Putamen (tissue), 1 donor: Measurements from ENCODE around the gene PGM1.
A peak's percentile ranks its signal among the peaks of the same experiment; 100 is the strongest.

Experiments
- DNase-seq: peaks from one replicate; pipeline ENCODE4 v3.0.0-alpha.2; 2016; ENCODE audit warnings: low spot score

PGM1 gene

GRCh38 chr1:63601061-63601460 lies 7.8 kb downstream of the PGM1 start:
- no peak for DNase-seq

DNA sequence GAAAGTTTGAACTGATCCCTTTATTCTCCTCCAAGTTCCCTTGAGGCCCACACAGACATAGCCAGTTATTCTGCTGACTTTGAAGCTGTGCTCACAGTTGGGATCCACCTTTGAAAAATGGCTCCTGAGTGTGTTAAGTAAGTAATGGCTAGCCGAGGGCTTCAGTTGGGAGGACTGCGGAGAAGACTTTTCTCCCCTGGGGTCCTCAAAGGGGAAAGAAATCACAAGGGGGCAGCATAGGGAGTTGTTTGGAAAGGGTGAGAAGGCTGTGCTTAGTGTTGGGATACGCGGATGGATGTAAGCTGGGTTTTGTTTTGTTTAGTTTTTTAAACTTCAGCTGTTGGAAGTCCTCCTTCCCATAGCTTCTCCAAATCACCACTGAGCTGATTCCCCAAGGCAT lies 8.3 kb downstream of the PGM1 start:
- DNase-seq = no peak

GRCh38 chr1:63601912-63602311 lies 8.7 kb downstream of the PGM1 start:
- no peak for DNase-seq

GRCh38 chr1:63602629-63603028 lies 9.4 kb downstream of the PGM1 start:
- no peak for DNase-seq

- no peak for DNase-seq
These were observed 10.6 kb downstream of the PGM1 start for GRCh38 chr1:63603810-63604209.

- DNase-seq = no peak
These were observed 14.1 kb downstream of the PGM1 start for GRCh38 chr1:63607322-63607721.

- DNase-seq = no peak
These were observed 18.0 kb downstream of the PGM1 start for GRCh38 chr1:63611231-63611630.

- DNase-seq = no peak
These were observed 19.4 kb downstream of the PGM1 start for GRCh38 chr1:63612564-63612963.

GRCh38 chr1:63612971-63613370 lies 19.8 kb downstream of the PGM1 start:
- no peak for DNase-seq

- peak; percentile 68 for DNase-seq
These were observed 22.7 kb downstream of the PGM1 start for GRCh38 chr1:63615768-63616420.

DNA sequence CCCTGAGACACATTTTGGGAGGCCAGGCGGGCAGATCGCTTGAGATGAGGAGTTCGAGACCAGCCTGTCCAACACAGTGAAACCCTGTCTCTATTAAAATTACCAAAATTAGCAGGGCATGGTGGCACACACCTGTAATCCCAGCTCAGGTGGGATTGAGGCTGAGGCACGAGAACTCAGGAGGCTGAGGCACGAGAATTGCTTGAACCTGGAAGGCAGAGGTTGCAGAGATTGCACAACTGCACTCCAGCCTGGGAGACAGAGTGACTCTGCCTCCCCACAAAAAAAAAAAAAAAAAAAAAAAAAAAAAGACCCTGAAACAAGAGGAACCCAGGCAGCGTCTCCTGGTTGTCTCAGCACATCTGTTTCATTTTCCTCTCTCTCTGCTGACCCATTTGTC lies 24.2 kb downstream of the PGM1 start:
- no peak for DNase-seq

- DNase-seq = no peak
These were observed 24.8 kb downstream of the PGM1 start for GRCh38 chr1:63618011-63618410.

GRCh38 chr1:63619558-63619957 lies 26.3 kb downstream of the PGM1 start:
- DNase-seq = no peak

DNA sequence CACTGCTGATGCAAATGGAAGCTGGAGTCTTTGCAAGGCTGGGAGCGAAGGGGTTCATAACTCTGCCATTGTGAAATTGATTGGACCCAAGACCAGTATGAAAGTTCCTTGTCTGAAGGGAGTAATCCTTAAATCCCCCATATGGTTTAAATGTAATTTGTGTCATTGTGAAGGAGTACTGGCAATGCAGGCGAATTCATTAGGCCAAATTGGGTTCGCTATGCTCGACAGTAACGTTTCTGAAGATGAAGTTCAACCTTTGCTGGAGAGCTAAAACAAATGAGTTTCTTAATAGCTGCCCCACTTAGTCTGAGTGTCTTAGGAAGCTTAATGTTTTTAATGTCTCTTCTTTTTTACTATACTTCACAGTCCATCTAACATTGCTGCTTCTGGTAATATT lies 27.5 kb downstream of the PGM1 start:
- no peak for DNase-seq

- no peak for DNase-seq
These were observed 27.9 kb downstream of the PGM1 start for GRCh38 chr1:63621075-63621474.

DNA sequence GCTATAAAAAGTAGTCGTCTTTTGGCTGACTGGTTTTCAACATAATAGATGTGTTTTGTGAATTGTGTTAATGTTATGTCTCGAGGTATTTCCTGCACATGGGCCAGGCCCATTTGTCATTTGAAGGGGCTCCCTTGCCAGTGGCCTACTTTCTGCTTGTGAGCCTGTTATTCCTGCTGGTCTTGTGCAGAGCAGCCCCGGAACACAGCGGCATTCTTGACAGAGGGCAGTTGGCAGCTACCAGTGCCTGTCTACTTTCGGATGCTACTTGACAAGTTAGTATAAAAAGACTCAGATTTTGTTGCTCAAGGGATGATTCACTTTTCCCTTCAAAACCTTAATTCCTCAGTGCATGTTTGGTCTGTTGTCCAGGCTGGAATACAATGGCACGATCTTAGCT lies 28.5 kb downstream of the PGM1 start:
- DNase-seq = peak; percentile 47

- DNase-seq = no peak
These were observed 29.8 kb downstream of the PGM1 start for GRCh38 chr1:63622849-63623566.

DNA sequence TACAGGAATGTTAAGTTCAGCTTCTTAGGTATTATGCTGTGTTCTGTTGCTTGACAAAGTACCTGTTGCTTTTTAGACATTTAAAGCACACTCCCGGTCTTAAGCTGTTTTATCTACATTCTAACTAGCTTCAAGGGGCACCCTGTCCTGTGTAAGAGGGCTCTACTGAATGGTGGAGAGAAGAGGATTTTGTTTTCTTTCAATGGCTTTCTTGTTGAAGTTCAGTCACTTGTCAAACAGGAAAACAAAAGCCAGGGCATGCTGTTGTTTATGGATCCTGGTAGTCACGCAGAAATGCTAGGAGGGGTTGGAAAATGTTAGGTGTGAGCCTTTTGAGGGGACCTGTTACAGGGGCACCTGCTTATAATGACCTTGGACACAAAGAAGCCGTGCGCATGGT lies 30.7 kb downstream of the PGM1 start:
- DNase-seq = no peak

GRCh38 chr1:63624911-63625310 lies 31.7 kb downstream of the PGM1 start:
- DNase-seq = no peak

- no peak for DNase-seq
These were observed 33.0 kb downstream of the PGM1 start for GRCh38 chr1:63626222-63626621.

DNA sequence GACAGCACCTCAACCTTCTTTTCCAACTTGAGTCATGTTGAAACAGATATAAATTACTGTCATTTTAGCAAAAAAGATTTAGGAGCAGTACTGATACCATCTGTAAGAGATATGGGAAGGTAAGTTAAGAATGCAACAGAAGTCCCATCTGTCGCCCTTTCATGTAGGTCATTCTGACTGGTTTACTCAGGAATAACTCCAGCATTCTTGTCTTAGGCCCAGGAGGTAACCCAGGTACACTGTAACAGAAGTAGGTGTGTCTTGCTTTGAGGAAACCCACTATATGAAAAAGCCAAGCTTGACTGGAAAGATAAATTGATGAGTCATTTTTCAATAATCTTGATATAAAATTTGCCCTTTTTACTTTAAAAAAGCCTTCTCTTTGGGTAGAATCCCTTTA lies 35.4 kb downstream of the PGM1 start:
- no peak for DNase-seq

DNA sequence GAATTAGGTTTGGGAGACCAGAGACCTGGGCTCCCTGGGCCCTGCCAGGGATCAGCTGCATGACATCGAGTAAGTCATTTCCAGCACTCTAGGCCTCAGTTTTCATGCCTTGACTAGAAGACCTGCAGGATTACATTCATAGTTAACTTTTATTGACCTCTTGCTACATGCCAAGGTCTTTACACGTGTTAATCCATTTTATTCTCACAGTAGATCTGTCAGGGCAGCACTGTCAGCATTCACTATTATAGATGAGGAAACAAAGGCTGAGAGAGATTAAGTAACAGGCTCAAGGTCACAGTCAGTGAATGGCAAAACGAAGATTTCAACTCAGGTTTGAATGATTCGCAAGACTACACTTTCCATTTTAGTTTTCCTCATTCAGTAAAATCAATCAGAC lies 37.0 kb downstream of the PGM1 start:
- DNase-seq = no peak

DNA sequence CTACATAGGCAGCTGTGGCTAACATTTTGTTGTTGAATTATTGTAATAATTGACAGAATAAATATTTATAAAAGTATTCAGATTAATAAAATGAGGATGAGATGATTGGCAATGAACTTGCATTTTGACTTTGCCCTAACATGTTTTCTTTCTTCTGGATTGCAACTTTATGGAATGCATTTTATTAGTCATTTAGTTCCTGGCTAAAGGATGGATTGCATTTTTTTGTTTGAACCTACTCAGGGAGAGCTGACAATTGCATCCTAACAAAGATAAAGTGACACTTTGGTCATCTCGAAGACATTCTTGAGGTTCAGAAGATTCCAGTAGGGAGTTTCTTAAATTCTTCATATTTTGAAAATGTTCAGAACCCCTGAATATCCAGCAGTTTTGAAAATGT lies 37.5 kb downstream of the PGM1 start:
- no peak for DNase-seq

DNA sequence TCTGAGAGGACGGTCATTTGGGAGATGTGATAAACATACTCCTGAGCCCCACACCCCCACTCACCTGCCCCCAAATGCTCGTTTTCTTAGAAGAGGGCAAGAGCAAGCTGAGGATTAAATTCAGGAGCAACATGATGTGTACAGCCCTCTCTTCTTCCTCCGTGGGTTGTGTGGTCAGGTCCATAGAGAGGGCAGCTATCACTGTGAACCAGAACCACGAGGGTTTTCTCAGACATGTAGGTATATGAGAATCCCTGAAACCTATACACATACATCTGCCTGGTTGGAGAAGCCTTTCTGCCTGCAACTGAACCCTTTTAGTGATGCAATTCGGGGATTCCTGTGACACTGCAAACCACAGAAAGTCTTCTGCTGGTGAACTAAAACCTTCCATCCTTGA lies 38.9 kb downstream of the PGM1 start:
- DNase-seq = no peak
